Measurements from ENCODE around the gene ASB15.

GRCh38 chr7:123641901-123642300, 40.3 kb downstream of the ASB15 start:
- TF ChIP-seq CTCF (IDR thresholded peaks at IDR 0.05) (no peak), POLR2AphosphoS5 (IDR thresholded peaks at IDR 0.05) (no peak), POLR2A (IDR thresholded peaks at IDR 0.05) (no peak)
